ENCODE results near the gene RAI1. TPM values are rescaled to one million over a fixed set of nuclear protein-coding genes. Genes with fewer than 3 reads are reported as not detected.
A peak's percentile ranks its signal among the peaks of the same experiment; 100 is the strongest.

Gene RAI1
- total and polyA plus RNA-seq, 2 of the 8 experiments (the other 6 are each of a cell fraction or from before 2014, with no cell fraction given): 0.39 to 1.2 TPM

- TF ChIP-seq HDAC2 (IDR thresholded peaks at IDR 0.05; ENCODE audit: borderline replicate concordance in 1 of 2, low read depth in 2 of 2, low read length in 2 of 2): no peak
- TF ChIP-seq RBBP5 (IDR thresholded peaks at IDR 0.05; ENCODE audit: borderline replicate concordance, low read depth, low read length): no peak
- no peak for TF ChIP-seq CTBP2 (IDR thresholded peaks at IDR 0.05; ENCODE audit: borderline replicate concordance, insufficient read depth, insufficient read length, low read length)
- TF ChIP-seq POU5F1 (IDR thresholded peaks at IDR 0.05; ENCODE audit: low read depth, low read length): no peak
- no peak for TF ChIP-seq SIRT6 (IDR thresholded peaks at IDR 0.05; ENCODE audit: low read length)
- TF ChIP-seq SRF (IDR thresholded peaks at IDR 0.05; ENCODE audit: low read depth, low read length): no peak
- TF ChIP-seq CBX8 (IDR thresholded peaks at IDR 0.05; ENCODE audit: borderline replicate concordance, low read depth, low read length): no peak
- TF ChIP-seq, protein P1, sequence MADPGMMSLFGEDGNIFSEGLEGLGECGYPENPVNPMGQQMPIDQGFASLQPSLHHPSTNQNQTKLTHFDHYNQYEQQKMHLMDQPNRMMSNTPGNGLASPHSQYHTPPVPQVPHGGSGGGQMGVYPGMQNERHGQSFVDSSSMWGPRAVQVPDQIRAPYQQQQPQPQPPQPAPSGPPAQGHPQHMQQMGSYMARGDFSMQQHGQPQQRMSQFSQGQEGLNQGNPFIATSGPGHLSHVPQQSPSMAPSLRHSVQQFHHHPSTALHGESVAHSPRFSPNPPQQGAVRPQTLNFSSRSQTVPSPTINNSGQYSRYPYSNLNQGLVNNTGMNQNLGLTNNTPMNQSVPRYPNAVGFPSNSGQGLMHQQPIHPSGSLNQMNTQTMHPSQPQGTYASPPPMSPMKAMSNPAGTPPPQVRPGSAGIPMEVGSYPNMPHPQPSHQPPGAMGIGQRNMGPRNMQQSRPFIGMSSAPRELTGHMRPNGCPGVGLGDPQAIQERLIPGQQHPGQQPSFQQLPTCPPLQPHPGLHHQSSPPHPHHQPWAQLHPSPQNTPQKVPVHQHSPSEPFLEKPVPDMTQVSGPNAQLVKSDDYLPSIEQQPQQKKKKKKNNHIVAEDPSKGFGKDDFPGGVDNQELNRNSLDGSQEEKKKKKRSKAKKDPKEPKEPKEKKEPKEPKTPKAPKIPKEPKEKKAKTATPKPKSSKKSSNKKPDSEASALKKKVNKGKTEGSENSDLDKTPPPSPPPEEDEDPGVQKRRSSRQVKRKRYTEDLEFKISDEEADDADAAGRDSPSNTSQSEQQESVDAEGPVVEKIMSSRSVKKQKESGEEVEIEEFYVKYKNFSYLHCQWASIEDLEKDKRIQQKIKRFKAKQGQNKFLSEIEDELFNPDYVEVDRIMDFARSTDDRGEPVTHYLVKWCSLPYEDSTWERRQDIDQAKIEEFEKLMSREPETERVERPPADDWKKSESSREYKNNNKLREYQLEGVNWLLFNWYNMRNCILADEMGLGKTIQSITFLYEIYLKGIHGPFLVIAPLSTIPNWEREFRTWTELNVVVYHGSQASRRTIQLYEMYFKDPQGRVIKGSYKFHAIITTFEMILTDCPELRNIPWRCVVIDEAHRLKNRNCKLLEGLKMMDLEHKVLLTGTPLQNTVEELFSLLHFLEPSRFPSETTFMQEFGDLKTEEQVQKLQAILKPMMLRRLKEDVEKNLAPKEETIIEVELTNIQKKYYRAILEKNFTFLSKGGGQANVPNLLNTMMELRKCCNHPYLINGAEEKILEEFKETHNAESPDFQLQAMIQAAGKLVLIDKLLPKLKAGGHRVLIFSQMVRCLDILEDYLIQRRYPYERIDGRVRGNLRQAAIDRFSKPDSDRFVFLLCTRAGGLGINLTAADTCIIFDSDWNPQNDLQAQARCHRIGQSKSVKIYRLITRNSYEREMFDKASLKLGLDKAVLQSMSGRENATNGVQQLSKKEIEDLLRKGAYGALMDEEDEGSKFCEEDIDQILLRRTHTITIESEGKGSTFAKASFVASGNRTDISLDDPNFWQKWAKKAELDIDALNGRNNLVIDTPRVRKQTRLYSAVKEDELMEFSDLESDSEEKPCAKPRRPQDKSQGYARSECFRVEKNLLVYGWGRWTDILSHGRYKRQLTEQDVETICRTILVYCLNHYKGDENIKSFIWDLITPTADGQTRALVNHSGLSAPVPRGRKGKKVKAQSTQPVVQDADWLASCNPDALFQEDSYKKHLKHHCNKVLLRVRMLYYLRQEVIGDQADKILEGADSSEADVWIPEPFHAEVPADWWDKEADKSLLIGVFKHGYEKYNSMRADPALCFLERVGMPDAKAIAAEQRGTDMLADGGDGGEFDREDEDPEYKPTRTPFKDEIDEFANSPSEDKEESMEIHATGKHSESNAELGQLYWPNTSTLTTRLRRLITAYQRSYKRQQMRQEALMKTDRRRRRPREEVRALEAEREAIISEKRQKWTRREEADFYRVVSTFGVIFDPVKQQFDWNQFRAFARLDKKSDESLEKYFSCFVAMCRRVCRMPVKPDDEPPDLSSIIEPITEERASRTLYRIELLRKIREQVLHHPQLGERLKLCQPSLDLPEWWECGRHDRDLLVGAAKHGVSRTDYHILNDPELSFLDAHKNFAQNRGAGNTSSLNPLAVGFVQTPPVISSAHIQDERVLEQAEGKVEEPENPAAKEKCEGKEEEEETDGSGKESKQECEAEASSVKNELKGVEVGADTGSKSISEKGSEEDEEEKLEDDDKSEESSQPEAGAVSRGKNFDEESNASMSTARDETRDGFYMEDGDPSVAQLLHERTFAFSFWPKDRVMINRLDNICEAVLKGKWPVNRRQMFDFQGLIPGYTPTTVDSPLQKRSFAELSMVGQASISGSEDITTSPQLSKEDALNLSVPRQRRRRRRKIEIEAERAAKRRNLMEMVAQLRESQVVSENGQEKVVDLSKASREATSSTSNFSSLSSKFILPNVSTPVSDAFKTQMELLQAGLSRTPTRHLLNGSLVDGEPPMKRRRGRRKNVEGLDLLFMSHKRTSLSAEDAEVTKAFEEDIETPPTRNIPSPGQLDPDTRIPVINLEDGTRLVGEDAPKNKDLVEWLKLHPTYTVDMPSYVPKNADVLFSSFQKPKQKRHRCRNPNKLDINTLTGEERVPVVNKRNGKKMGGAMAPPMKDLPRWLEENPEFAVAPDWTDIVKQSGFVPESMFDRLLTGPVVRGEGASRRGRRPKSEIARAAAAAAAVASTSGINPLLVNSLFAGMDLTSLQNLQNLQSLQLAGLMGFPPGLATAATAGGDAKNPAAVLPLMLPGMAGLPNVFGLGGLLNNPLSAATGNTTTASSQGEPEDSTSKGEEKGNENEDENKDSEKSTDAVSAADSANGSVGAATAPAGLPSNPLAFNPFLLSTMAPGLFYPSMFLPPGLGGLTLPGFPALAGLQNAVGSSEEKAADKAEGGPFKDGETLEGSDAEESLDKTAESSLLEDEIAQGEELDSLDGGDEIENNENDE (IDR thresholded peaks at IDR 0.05; ENCODE audit: insufficient replicate concordance, low read length): no peak
- TF ChIP-seq TAF1 (IDR thresholded peaks at IDR 0.05; ENCODE audit: low read depth, low read length): peak; percentile 33; the same call in 1 of the 2 replicates
- peak; percentile 87 for TF ChIP-seq CHD2 (IDR thresholded peaks at IDR 0.05; ENCODE audit: low read length)
- peak; percentile 98 for TF ChIP-seq SP1 (IDR thresholded peaks at IDR 0.05; ENCODE audit: low read depth, low read length)
- TF ChIP-seq RFX5 (IDR thresholded peaks at IDR 0.05; ENCODE audit: borderline replicate concordance, low read depth, low read length): no peak
Observed at GRCh38 chr17:17749921-17750320, 68.7 kb downstream of the RAI1 start (continued).

All from H1 (cell line).